Measurements from ENCODE around the gene USP17L26. TPM values are rescaled to one million over a fixed set of nuclear protein-coding genes. Genes with fewer than 3 reads are reported as not detected.
A peak's percentile ranks its signal among the peaks of the same experiment; 100 is the strongest.
"Not testable (repeated sequence)": the region's sequence is repeated elsewhere in the genome, so short reads cannot be mapped to it uniquely, and the experiment has no call there.

Gene USP17L26
- total RNA-seq (not detected), polyA plus RNA-seq (not detected)
- long read RNA-seq, donor 1, result 0 reads
- long read RNA-seq, donor 2, result 0 reads
- long read RNA-seq, donor 3, result 0 reads

DNA sequence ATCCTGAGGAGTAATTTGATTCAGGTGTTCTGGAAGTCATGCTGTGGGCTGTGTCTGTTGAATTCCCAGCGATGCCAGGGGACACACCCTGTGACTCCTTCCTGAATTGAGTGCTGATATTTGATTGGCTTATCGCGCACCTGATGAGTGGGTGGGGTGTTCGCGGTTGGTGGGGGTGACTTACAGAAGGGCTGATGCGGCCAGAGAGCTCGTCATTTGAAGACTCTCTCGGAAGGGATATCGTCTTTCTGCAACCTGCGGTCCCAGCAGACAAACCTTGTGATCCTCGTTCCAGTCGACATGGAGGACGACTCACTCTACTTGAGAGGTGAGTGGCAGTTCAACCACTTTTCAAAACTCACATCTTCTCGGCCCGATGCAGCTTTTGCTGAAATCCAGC is at the start of gene USP17L26:
USP17L26 (plus strand) TSS at position 301 of the 400 bp plus-strand sequence; CDS start at position 301, 0 bp downstream.
- H3K36me3 ChIP-seq; H3K4me3 ChIP-seq; H3K4me1 ChIP-seq; H3K27me3 ChIP-seq; ATAC-seq; DNase-seq; intact Hi-C loops (cut with DNase I); H3K27ac ChIP-seq; H3K9me3 ChIP-seq: not testable (repeated sequence)
- WGBS, 4 donors, result 94% methylated on average over 10 of the region's 15 CpGs; no CpG with 5 or more reads in 3 of the 4 donors

- H3K27me3 ChIP-seq; H3K4me1 ChIP-seq; DNase-seq; ATAC-seq; H3K4me3 ChIP-seq; H3K36me3 ChIP-seq; H3K9me3 ChIP-seq; intact Hi-C loops (cut with DNase I); H3K27ac ChIP-seq: not testable (repeated sequence)
- WGBS, 4 donors, result 77 to 86% (median 85%) methylated on average over 1 to 5 of the region's 13 CpGs
Measured at GRCh38 chr4:9324191-9324590, 10.3 kb upstream of the USP17L26 start.

DNA sequence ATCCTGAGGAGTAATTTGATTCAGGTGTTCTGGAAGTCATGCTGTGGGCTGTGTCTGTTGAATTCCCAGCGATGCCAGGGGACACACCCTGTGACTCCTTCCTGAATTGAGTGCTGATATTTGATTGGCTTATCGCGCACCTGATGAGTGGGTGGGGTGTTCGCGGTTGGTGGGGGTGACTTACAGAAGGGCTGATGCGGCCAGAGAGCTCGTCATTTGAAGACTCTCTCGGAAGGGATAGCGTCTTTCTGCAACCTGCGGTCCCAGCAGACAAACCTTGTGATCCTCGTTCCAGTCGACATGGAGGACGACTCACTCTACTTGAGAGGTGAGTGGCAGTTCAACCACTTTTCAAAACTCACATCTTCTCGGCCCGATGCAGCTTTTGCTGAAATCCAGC is 9.6 kb upstream of the USP17L26 start, which contains the start of gene USP17L24:
USP17L24 (plus strand) TSS at position 301 of the 400 bp plus-strand sequence; CDS start at position 301, 0 bp downstream.
- H3K27ac ChIP-seq; H3K27me3 ChIP-seq; H3K4me1 ChIP-seq; H3K36me3 ChIP-seq; ATAC-seq; H3K4me3 ChIP-seq; DNase-seq; intact Hi-C loops (cut with DNase I); H3K9me3 ChIP-seq: not testable (repeated sequence)
- no CpG with 5 or more reads among the region's 15 CpGs for WGBS, 4 donors

DNA sequence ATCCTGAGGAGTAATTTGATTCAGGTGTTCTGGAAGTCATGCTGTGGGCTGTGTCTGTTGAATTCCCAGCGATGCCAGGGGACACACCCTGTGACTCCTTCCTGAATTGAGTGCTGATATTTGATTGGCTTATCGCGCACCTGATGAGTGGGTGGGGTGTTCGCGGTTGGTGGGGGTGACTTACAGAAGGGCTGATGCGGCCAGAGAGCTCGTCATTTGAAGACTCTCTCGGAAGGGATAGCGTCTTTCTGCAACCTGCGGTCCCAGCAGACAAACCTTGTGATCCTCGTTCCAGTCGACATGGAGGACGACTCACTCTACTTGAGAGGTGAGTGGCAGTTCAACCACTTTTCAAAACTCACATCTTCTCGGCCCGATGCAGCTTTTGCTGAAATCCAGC is 4.8 kb upstream of the USP17L26 start, which contains the start of gene USP17L25:
USP17L25 (plus strand) TSS at position 301 of the 400 bp plus-strand sequence; CDS start at position 301, 0 bp downstream.
- intact Hi-C loops (cut with DNase I), result not testable (repeated sequence)

GRCh38 chr4:9339103-9339502 is 4.6 kb downstream of the USP17L26 start, which contains the start of gene USP17L5:
Gene USP17L5 (plus strand): TSS chr4:9339403. CDS start chr4:9339403, 0 bp downstream.
- ATAC-seq; DNase-seq; H3K27me3 ChIP-seq; H3K27ac ChIP-seq; intact Hi-C loops (cut with DNase I); H3K4me1 ChIP-seq; H3K4me3 ChIP-seq; H3K9me3 ChIP-seq; H3K36me3 ChIP-seq: not testable (repeated sequence)
- no CpG with 5 or more reads among the region's 15 CpGs for WGBS, 4 donors

More for the DNA sequence above, 4.8 kb upstream of the USP17L26 start, which contains the start of gene USP17L25:
- H3K27ac ChIP-seq, H3K4me3 ChIP-seq, H3K27me3 ChIP-seq, H3K4me1 ChIP-seq, H3K36me3 ChIP-seq, H3K9me3 ChIP-seq, ATAC-seq, DNase-seq: not testable (repeated sequence)
- WGBS, 4 donors, result no CpG with 5 or more reads among the region's 15 CpGs

GRCh38 chr4:9343848-9344247 is 9.4 kb downstream of the USP17L26 start, which contains the start of gene USP17L27:
Gene USP17L27 (plus strand): TSS chr4:9344148. CDS start chr4:9344148, 0 bp downstream.
- H3K27ac ChIP-seq; DNase-seq; H3K36me3 ChIP-seq; intact Hi-C loops (cut with DNase I); H3K4me3 ChIP-seq; H3K4me1 ChIP-seq; ATAC-seq; H3K9me3 ChIP-seq; H3K27me3 ChIP-seq: not testable (repeated sequence)
- no CpG with 5 or more reads among the region's 15 CpGs for WGBS, 4 donors

- WGBS, 4 donors, result no CpG with 5 or more reads among the region's 15 CpGs
- H3K27me3 ChIP-seq; H3K4me1 ChIP-seq; H3K27ac ChIP-seq; ATAC-seq; H3K36me3 ChIP-seq; DNase-seq; intact Hi-C loops (cut with DNase I); H3K9me3 ChIP-seq; H3K4me3 ChIP-seq: not testable (repeated sequence)
Measured at GRCh38 chr4:9348593-9348992, 14.1 kb downstream of the USP17L26 start, which contains the start of gene USP17L28. Gene USP17L28 (plus strand): TSS chr4:9348893. CDS start chr4:9348893, 0 bp downstream.

DNA sequence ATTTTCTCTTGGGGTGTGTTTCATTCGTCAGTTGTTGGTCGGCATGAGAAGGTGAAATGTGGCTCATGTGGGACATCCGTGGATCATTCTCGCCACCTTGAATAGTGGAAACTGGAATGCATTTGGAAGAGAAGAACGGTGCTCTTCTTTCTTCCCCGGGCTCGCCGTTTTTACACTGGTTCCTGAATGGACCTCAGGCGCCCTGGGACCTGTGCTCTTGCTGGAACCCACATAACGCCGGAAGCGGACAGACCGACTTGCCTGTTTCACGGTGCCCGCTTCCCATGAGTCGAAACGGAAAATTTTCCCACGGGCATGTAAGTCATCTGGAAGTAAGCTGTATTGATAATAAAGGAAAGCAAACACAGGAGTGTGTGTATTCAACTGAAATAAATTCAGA is 16.4 kb downstream of the USP17L26 start:
- H3K4me1 ChIP-seq; H3K27me3 ChIP-seq; ATAC-seq; H3K36me3 ChIP-seq; H3K4me3 ChIP-seq; H3K9me3 ChIP-seq; intact Hi-C loops (cut with DNase I); H3K27ac ChIP-seq: not testable (repeated sequence)
- WGBS, 4 donors, result 92 to 95% methylated on average over 13 of the region's 18 CpGs; no CpG with 5 or more reads in 2 of the 4 donors
- DNase-seq, result peak in 1 of 5 donors; percentile 77

GRCh38 chr4:9353338-9353737 is 18.9 kb downstream of the USP17L26 start, which contains the start of gene USP17L29:
Gene USP17L29 (plus strand): TSS chr4:9353638. CDS start chr4:9353638, 0 bp downstream.
- H3K9me3 ChIP-seq; H3K4me1 ChIP-seq; H3K4me3 ChIP-seq; H3K27me3 ChIP-seq; H3K27ac ChIP-seq; intact Hi-C loops (cut with DNase I); H3K36me3 ChIP-seq; DNase-seq; ATAC-seq: not testable (repeated sequence)
- no CpG with 5 or more reads among the region's 15 CpGs for WGBS, 4 donors

- H3K9me3 ChIP-seq; H3K27me3 ChIP-seq; H3K4me1 ChIP-seq; H3K36me3 ChIP-seq; H3K27ac ChIP-seq; H3K4me3 ChIP-seq; DNase-seq; ATAC-seq; intact Hi-C loops (cut with DNase I): not testable (repeated sequence)
- WGBS, 4 donors, result no CpG with 5 or more reads among the region's 15 CpGs
Measured at GRCh38 chr4:9362829-9363228, 28.4 kb downstream of the USP17L26 start, which contains the start of gene USP17L30. Gene USP17L30 (plus strand): TSS chr4:9363129. CDS start chr4:9363129, 0 bp downstream.

GRCh38 chr4:9379881-9380280 is 45.4 kb downstream of the USP17L26 start:
- intact Hi-C loops (cut with DNase I); H3K4me3 ChIP-seq; DNase-seq; H3K36me3 ChIP-seq; H3K4me1 ChIP-seq; H3K27me3 ChIP-seq; ATAC-seq; H3K27ac ChIP-seq; H3K9me3 ChIP-seq: not testable (repeated sequence)
- WGBS, 4 donors, result 26 to 50% (median 46%) methylated on average over 1 of the region's 1 CpG

Measured in heart left ventricle (tissue), 16 donors.